ENCODE results near the gene TBX5. TPM values are rescaled to one million over a fixed set of nuclear protein-coding genes. Genes with fewer than 3 reads are reported as not detected.

Gene TBX5
- total RNA-seq, 1 experiment from 2014 or later, result not detected

GRCh38 chr12:114431902-114432301 is 26.0 kb upstream of the TBX5 start:
- DNase-seq (ENCODE audit: low read depth), result no peak

GRCh38 chr12:114430306-114430705 is 24.4 kb upstream of the TBX5 start:
- DNase-seq (ENCODE audit: low read depth), result no peak

GRCh38 chr12:114425031-114425626 is 19.2 kb upstream of the TBX5 start:
- DNase-seq (ENCODE audit: low read depth), result no peak

- no peak for DNase-seq (ENCODE audit: low read depth)
Observed at GRCh38 chr12:114420944-114421335, 15.0 kb upstream of the TBX5 start.

- DNase-seq (ENCODE audit: low read depth), result no peak
Observed at GRCh38 chr12:114420182-114420943, 14.4 kb upstream of the TBX5 start.

- DNase-seq (ENCODE audit: low read depth), result no peak
Observed at GRCh38 chr12:114416028-114416427, 10.1 kb upstream of the TBX5 start.

GRCh38 chr12:114415525-114415868 is 9.6 kb upstream of the TBX5 start:
- no peak for DNase-seq (ENCODE audit: low read depth)

- no peak for DNase-seq (ENCODE audit: low read depth)
Observed at GRCh38 chr12:114414866-114415524, 9.1 kb upstream of the TBX5 start.

GRCh38 chr12:114414031-114414865 is 8.3 kb upstream of the TBX5 start:
- no peak for DNase-seq (ENCODE audit: low read depth)

- DNase-seq (ENCODE audit: low read depth), result no peak
Observed at GRCh38 chr12:114412825-114413749, 7.1 kb upstream of the TBX5 start.

- no peak for DNase-seq (ENCODE audit: low read depth)
Observed at GRCh38 chr12:114412307-114412706, 6.4 kb upstream of the TBX5 start.

- no peak for DNase-seq (ENCODE audit: low read depth)
Observed at GRCh38 chr12:114411071-114411837, 5.3 kb upstream of the TBX5 start.

GRCh38 chr12:114409852-114410600 is 4.1 kb upstream of the TBX5 start:
- DNase-seq (ENCODE audit: low read depth), result no peak

- no peak for DNase-seq (ENCODE audit: low read depth)
Observed at GRCh38 chr12:114408886-114409851, 3.2 kb upstream of the TBX5 start.

- DNase-seq (ENCODE audit: low read depth), result no peak
Observed at GRCh38 chr12:114408471-114408885, 2.5 kb upstream of the TBX5 start.

- no peak for DNase-seq (ENCODE audit: low read depth)
Observed at GRCh38 chr12:114407842-114408411, 2.0 kb upstream of the TBX5 start.

- DNase-seq (ENCODE audit: low read depth), result no peak
Observed at GRCh38 chr12:114406984-114407841, 1.3 kb upstream of the TBX5 start.

Data from LHCN-M2 (cell line).